ENCODE measurements around the gene FAM237A.

FAM237A gene

DNA sequence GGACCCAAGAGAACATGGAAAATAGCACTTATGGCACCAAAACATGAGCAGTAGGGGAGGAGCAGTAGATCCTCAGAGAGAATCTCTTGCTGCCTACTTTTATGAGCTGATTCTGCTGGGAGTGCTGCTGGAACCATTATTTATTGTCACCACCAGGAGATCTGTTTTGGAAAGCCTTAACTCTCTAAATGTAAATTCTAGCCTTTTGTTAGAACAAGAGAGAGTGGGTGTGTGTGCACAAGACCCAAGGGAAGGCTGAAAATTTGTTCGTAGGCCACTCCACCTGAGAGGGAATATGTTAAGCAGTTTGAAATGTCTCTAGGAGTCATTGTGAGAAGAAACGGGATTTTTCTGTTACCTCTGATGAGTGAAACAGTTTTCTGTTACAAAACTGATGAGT is 16.2 kb upstream of the FAM237A start:
- Histone ChIP-seq H3K27me3 (ENCODE audit: insufficient read depth, poor library complexity, severe bottlenecking) (peaks cover 6% of the 10 kb centered on the region), H3K27ac (replicated peaks) (no peak overlapping the region), H3K4me3 (replicated peaks; ENCODE audit: insufficient read depth, low read length) (no peak overlapping the region)
- DNase-seq (ENCODE audit: low read depth in 1 of 2, low spot score in 1 of 2) = no peak
- TF ChIP-seq SPI1 (IDR thresholded peaks at IDR 0.05; ENCODE audit: borderline replicate concordance, low read depth) (no peak), GABPA (IDR thresholded peaks at IDR 0.05; ENCODE audit: low read depth) (no peak), CTCF (IDR thresholded peaks at IDR 0.05; ENCODE audit: insufficient read depth, low read length) (no peak), POLR2AphosphoS5 (IDR thresholded peaks at IDR 0.05; ENCODE audit: low read depth) (no peak), REST (IDR thresholded peaks at IDR 0.05; ENCODE audit: insufficient replicate concordance, low read depth) (no peak)

DNA sequence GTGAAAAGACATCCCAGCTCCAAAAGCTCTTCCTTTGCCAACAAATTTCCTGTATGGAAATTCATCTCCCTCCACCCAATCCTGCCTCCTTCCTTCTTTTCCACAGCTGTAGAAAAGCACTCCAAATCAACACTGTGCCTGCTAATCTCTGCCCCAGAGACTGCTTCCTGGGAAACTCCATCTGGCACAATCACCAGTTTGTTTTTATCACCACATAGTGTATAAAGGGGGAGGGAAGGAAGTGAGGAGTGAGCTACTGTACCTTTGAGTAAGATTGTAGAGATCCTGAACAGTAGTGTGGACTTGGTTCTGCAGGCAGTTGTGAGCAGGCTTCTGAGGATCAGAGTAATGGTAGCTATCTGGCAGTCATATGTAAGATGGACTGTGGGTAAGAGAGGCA is 14.7 kb upstream of the FAM237A start:
- H3K27me3 ChIP-seq (ENCODE audit: insufficient read depth, poor library complexity, severe bottlenecking) = peaks cover 6% of the 10 kb centered on the region
- H3K27ac ChIP-seq (replicated peaks) = no peak overlapping the region
- TF ChIP-seq REST (IDR thresholded peaks at IDR 0.05; ENCODE audit: insufficient replicate concordance, low read depth) = no peak
- no peak for TF ChIP-seq SPI1 (IDR thresholded peaks at IDR 0.05; ENCODE audit: borderline replicate concordance, low read depth)
- no peak for TF ChIP-seq CTCF (IDR thresholded peaks at IDR 0.05; ENCODE audit: insufficient read depth, low read length)
- TF ChIP-seq POLR2AphosphoS5 (IDR thresholded peaks at IDR 0.05; ENCODE audit: low read depth) = no peak
- TF ChIP-seq GABPA (IDR thresholded peaks at IDR 0.05; ENCODE audit: low read depth) = no peak
- no peak overlapping the region for H3K4me3 ChIP-seq (replicated peaks; ENCODE audit: insufficient read depth, low read length)
- no peak for DNase-seq (ENCODE audit: low read depth in 1 of 2, low spot score in 1 of 2)

GRCh38 chr2:206631340-206631739 is 10.9 kb upstream of the FAM237A start:
- Histone ChIP-seq H3K27ac (replicated peaks) (no peak overlapping the region), H3K4me3 (replicated peaks; ENCODE audit: insufficient read depth, low read length) (no peak overlapping the region), H3K27me3 (ENCODE audit: insufficient read depth, poor library complexity, severe bottlenecking) (peaks cover 6% of the 10 kb centered on the region)
- DNase-seq (ENCODE audit: low read depth in 1 of 2, low spot score in 1 of 2) = no peak
- TF ChIP-seq REST (IDR thresholded peaks at IDR 0.05; ENCODE audit: insufficient replicate concordance, low read depth) (no peak), POLR2AphosphoS5 (IDR thresholded peaks at IDR 0.05; ENCODE audit: low read depth) (no peak), GABPA (IDR thresholded peaks at IDR 0.05; ENCODE audit: low read depth) (no peak), SPI1 (IDR thresholded peaks at IDR 0.05; ENCODE audit: borderline replicate concordance, low read depth) (no peak), CTCF (IDR thresholded peaks at IDR 0.05; ENCODE audit: insufficient read depth, low read length) (no peak)

Measured in HL-60 (cell line).